Prostate gland (tissue), 2 donors: ENCODE results near the gene REXO2. TPM values are rescaled to one million over a fixed set of nuclear protein-coding genes. Genes with fewer than 3 reads are reported as not detected.

ENCODE experiments used
- DNase-seq: peaks from one replicate; pipeline ENCODE4 v3.0.0-alpha.2; 2019; ENCODE audit warnings: low spot score
- H3K27ac ChIP-seq, 2 donors: fragments of 200-600 bp; sonication (generic); 2 replicates each; pipeline ENCODE4 v1.5.1; 2017 to 2019
- H3K27me3 ChIP-seq: fragments of 200-600 bp; sonication (generic); replicated peaks from 2 replicates; pipeline ENCODE4 v1.5.1; 2019; ENCODE audit not compliant: insufficient read depth
- H3K36me3 ChIP-seq, 2 donors: fragments of 200-600 bp; sonication (generic); 1 replicate in 1 of 2; 2 replicates in 1 of 2; pipeline versions ENCODE4 v1.5.1 to v1.8.1; 2017 to 2019
- H3K4me1 ChIP-seq: fragments of 200-600 bp; sonication (generic); replicated peaks from 2 replicates; pipeline ENCODE4 v1.5.1; 2019
- H3K4me3 ChIP-seq, 2 donors: fragments of 200-600 bp; sonication (generic); 2 replicates each; pipeline ENCODE4 v1.5.1; 2017 to 2019
- H3K9me3 ChIP-seq: fragments of 200-600 bp; sonication (generic); 2 replicates; pipeline ENCODE4 v1.5.1; 2017
- CTCF ChIP-seq, 4 experiments: fragments of 200-600 bp in 2 of 4; fragments of 450-650 bp in 2 of 4; sonication (generic) in 2 of 4; IDR thresholded peaks; 1 replicate in 3 of 4; 2 replicates in 1 of 4; pipeline ENCODE4 v1.5.1; 2016 to 2019; ENCODE audit warnings: antibody characterized with exemption in 4 of 4, mild to moderate bottlenecking in 2 of 4, moderate library complexity in 2 of 4
- POLR2A ChIP-seq: fragments of 450-650 bp; IDR thresholded peaks from one replicate; pipeline ENCODE4 v1.6.1; 2016; ENCODE audit warnings: antibody characterized with exemption, mild to moderate bottlenecking
- POLR2AphosphoS5 ChIP-seq: sonication (generic); formaldehyde crosslinking; IDR thresholded peaks from one replicate; pipeline ENCODE4 v1.6.1; 2017; ENCODE audit warnings: antibody characterized with exemption
- WGBS: methylation state at CpG from one replicate; pipeline ENCODE4 v1.1.5; 2018; 5-methylcytosine and 5-hydroxymethylcytosine counted together
- intact Hi-C: fragments of 100-400 bp; cut with DNase I; formaldehyde crosslinking; loops from one replicate; pipeline ENCODE4 v1.14.2; 2022
- total RNA-seq, 2 donors: library from RNA; depleted of rRNA; stranded (reverse); fragments of >200 nt; gene quantifications; one replicate each; pipeline ENCODE4 v1.1.0, GENCODE V29; 2016

Gene REXO2
- total RNA-seq, 2 donors from 2014 or later: 90.6 to 151 TPM

- intact Hi-C loops: no loop called here
- H3K27ac ChIP-seq: no peak overlapping the region
- TF ChIP-seq CTCF (IDR thresholded peaks at IDR 0.05): no peak
- no peak for TF ChIP-seq POLR2A
- no peak for TF ChIP-seq POLR2AphosphoS5
- 64% methylated on average over 2 of the region's 2 CpGs for WGBS
- no peaks in the 10 kb centered on the region for H3K4me1 ChIP-seq
- peaks cover 0 to 9% of the 10 kb centered on the region in 2 donors for H3K36me3 ChIP-seq
- no peak overlapping the region for H3K4me3 ChIP-seq
- H3K9me3 ChIP-seq: no peaks in the 10 kb centered on the region
- H3K27me3 ChIP-seq: no peaks in the 10 kb centered on the region
- DNase-seq: no peak
These were observed 9.6 kb downstream of the REXO2 start for GRCh38 chr11:114448749-114449482.

- no peaks in the 10 kb centered on the region for H3K9me3 ChIP-seq
- H3K27me3 ChIP-seq: no peaks in the 10 kb centered on the region
- TF ChIP-seq POLR2AphosphoS5: no peak
- TF ChIP-seq POLR2A: no peak
- TF ChIP-seq CTCF (IDR thresholded peaks at IDR 0.05): no peak
- H3K4me1 ChIP-seq: no peaks in the 10 kb centered on the region
- H3K36me3 ChIP-seq: peaks cover 0 to 4% of the 10 kb centered on the region in 2 donors
- 86% methylated on average over 6 of the region's 6 CpGs for WGBS
- intact Hi-C loops: no loop called here
- no peak overlapping the region for H3K27ac ChIP-seq
- H3K4me3 ChIP-seq: no peak overlapping the region
- no peak for DNase-seq
These were observed 10.6 kb downstream of the REXO2 start for GRCh38 chr11:114449845-114450244.

- WGBS: 91% methylated on average over 3 of the region's 3 CpGs
- TF ChIP-seq POLR2AphosphoS5 (no peak), CTCF (IDR thresholded peaks at IDR 0.05) (no peak), POLR2A (no peak)
- intact Hi-C loops: no loop called here
These were observed 13.1 kb downstream of the REXO2 start for GRCh38 chr11:114452399-114452798.

GRCh38 chr11:114463999-114464398, 24.7 kb downstream of the REXO2 start:
- no peaks in the 10 kb centered on the region for H3K4me1 ChIP-seq
- TF ChIP-seq CTCF (IDR thresholded peaks at IDR 0.05) (no peak), POLR2AphosphoS5 (no peak), POLR2A (no peak)

More at GRCh38 chr11:114452399-114452798, 13.1 kb downstream of the REXO2 start:
- H3K27me3 ChIP-seq: no peaks in the 10 kb centered on the region
- peaks cover 0 to 4% of the 10 kb centered on the region in 2 donors for H3K36me3 ChIP-seq
- no peaks in the 10 kb centered on the region for H3K9me3 ChIP-seq
- H3K4me1 ChIP-seq: no peaks in the 10 kb centered on the region
- no peak overlapping the region for H3K4me3 ChIP-seq
- no peak overlapping the region for H3K27ac ChIP-seq
- DNase-seq: no peak

GRCh38 chr11:114466742-114467141, 27.5 kb downstream of the REXO2 start:
- Histone ChIP-seq H3K4me3 (no peak overlapping the region), H3K36me3 (no peaks in the 10 kb centered on the region), H3K9me3 (no peaks in the 10 kb centered on the region), H3K27me3 (no peaks in the 10 kb centered on the region), H3K27ac (no peak overlapping the region), H3K4me1 (no peaks in the 10 kb centered on the region)
- intact Hi-C loops: no loop called here
- WGBS: 82% methylated on average over 3 of the region's 3 CpGs
- DNase-seq: no peak
- TF ChIP-seq POLR2A (no peak), POLR2AphosphoS5 (no peak), CTCF (IDR thresholded peaks at IDR 0.05) (no peak)

More at GRCh38 chr11:114463999-114464398, 24.7 kb downstream of the REXO2 start:
- no peaks in the 10 kb centered on the region for H3K27me3 ChIP-seq
- no peak overlapping the region for H3K4me3 ChIP-seq
- intact Hi-C loops: no loop called here
- WGBS: 94% methylated on average over 2 of the region's 2 CpGs
- no peak overlapping the region for H3K27ac ChIP-seq
- DNase-seq: no peak
- H3K9me3 ChIP-seq: no peaks in the 10 kb centered on the region
- H3K36me3 ChIP-seq: no peaks in the 10 kb centered on the region
